ENCODE results near the gene NBAS.

GRCh38 chr2:15553951-15554350 is 7.2 kb downstream of the NBAS start:
- no peak for TF ChIP-seq POLR2A (IDR thresholded peaks at IDR 0.05)
- no peak for TF ChIP-seq POLR2AphosphoS5 (IDR thresholded peaks at IDR 0.05)
